ENCODE results near the gene SOWAHC. TPM values are rescaled to one million over a fixed set of nuclear protein-coding genes. Genes with fewer than 3 reads are reported as not detected.

The SOWAHC gene
- total RNA-seq, 5 donors from 2014 or later (not counting 1 experiment from before 2014, with no cell fraction given), result 0.56 to 2.1 (median 0.66) TPM

DNA sequence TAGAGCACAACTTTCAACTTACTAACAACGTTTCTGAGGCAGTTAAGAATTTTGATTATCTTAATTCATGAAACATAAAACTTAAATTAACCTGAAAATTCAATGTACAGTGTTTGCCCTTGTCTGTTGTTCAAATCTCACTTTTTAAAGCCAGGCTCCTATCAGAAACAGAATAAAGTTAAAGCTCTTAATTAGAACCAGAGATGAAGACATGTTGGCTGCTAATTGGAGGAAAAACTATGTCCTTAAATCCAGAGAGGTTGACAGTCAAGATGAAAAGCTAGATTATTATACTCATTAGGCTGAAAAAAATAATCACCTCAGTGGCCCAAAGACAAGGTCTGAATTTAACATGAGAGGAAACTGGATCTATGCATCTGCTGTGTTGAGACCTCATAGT, 52.3 kb downstream of the SOWAHC start:
- no peak overlapping the region for H3K27ac ChIP-seq (ENCODE audit: low read length)
- no peaks in the 10 kb centered on the region for H3K4me1 ChIP-seq (ENCODE audit: control insufficient read depth in 1 of 2, extremely low read depth in 1 of 2, insufficient read depth in 2 of 2, low read length in 2 of 2)
- no peaks in the 10 kb centered on the region for H3K9me3 ChIP-seq
- H3K36me3 Mint-ChIP-seq, result no peaks in the 10 kb centered on the region
- ChIA-PET POLR2A (no interaction called here), CTCF (no interaction called here)
- ATAC-seq (replicated peaks in 1 of 4) (no peak), DNase-seq (no peak)
- H3K4me1 Mint-ChIP-seq, result no peaks in the 10 kb centered on the region
- WGBS (ENCODE audit: insufficient coverage), result no CpG with 5 or more reads among the region's 1 CpG
- peaks cover 0 to 14% of the 10 kb centered on the region in 2 donors for H3K27me3 Mint-ChIP-seq
- H3K27me3 ChIP-seq (replicated peaks in 1 of 2; ENCODE audit: control insufficient read depth in 2 of 2, extremely low read depth in 1 of 2, insufficient read depth in 2 of 2, low read length in 1 of 2), result peaks cover 0 to 11% of the 10 kb centered on the region in 2 experiments
- no peaks in the 10 kb centered on the region for H3K9me3 Mint-ChIP-seq
- H3K4me3 ChIP-seq (ENCODE audit: control insufficient read depth in 1 of 2, extremely low read depth in 1 of 2, low read length in 1 of 2), result no peak overlapping the region
- H3K4me3 Mint-ChIP-seq, result no peak overlapping the region
- H3K27ac Mint-ChIP-seq, result no peak overlapping the region
- no peaks in the 10 kb centered on the region for H3K36me3 ChIP-seq (ENCODE audit: control insufficient read depth in 2 of 2, extremely low read depth in 1 of 2, insufficient read depth in 1 of 2, low read length in 1 of 2)

Other genes starting within 250 kb of the SOWAHC start
- 1 to 10 TPM; 2.2 to 3.7 (median 3.3) TPM for gene SEPTIN10, start 398 bp upstream of the SOWAHC start, total RNA-seq
- 100 to 1,000 TPM in 2 of 5 donors, 10 to 100 TPM in 3; 58.4 to 187 (median 92.5) TPM for gene RGPD5, start 179.9 kb downstream of the SOWAHC start, total RNA-seq

All from T-cell (primary cell).